NCI-H2227 (cell line): ENCODE measurements around the gene CYP4B1.
"Not testable (repeated sequence)": the region's sequence is repeated elsewhere in the genome, so short reads cannot be mapped to it uniquely, and the experiment has no call there.

ENCODE experiments used
- DNase-seq: peaks from one replicate; lab custom pipeline; 2025; ENCODE audit not compliant: unreplicated experiment; lab: John Stamatoyannopoulos, UW

CYP4B1 gene

GRCh38 chr1:46798810-46799209, at the start of gene CYP4B1:
TSS of gene CYP4B1 (plus strand) at chr1:46799046. CDS start at chr1:46799082, 36 bp downstream.
- no peak for DNase-seq

DNA sequence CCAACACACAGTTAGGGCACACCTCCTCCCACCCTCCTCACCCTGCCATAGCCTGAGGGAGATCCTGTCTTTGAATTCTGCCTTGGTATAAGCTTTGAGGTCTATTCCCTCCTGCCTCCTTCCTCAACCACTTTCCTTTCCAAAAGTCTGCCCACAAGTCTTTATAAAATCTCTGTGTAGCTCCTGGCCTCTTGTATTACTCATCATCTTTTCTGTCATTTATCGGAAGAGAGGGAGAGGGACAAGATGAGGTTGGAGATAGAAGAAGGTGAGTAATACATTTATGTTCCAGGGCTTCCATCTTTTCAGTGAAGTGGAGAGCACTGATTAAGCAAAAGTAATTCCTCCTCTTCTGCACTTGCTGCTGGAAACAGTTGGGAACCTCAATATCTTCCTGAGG, 49.4 kb upstream of the CYP4B1 start:
- DNase-seq, result no peak

- no peak for DNase-seq
These were observed 48.9 kb upstream of the CYP4B1 start for GRCh38 chr1:46749921-46750404.

DNA sequence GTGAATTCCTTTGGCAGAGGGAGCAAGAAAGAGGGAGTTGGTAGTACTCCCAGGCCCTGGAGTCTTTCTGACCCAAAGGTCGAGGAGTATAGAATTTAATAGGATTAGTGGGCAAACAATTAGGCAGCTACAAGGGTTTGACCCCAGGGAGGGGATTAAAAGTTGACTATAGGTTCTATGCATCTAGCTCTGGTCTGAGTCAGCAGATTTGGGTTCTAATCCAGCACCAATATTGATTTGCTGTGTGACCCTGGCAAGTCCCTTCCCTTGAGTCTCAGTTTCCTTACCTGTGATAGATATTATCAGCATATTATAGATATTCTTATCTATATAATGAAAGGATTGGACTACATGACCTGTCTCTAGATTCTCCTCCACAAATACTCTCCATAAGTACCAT, 44.9 kb upstream of the CYP4B1 start:
- DNase-seq, result no peak

- not testable (repeated sequence) for DNase-seq
These were observed 44.1 kb upstream of the CYP4B1 start for GRCh38 chr1:46754707-46755106.

DNA sequence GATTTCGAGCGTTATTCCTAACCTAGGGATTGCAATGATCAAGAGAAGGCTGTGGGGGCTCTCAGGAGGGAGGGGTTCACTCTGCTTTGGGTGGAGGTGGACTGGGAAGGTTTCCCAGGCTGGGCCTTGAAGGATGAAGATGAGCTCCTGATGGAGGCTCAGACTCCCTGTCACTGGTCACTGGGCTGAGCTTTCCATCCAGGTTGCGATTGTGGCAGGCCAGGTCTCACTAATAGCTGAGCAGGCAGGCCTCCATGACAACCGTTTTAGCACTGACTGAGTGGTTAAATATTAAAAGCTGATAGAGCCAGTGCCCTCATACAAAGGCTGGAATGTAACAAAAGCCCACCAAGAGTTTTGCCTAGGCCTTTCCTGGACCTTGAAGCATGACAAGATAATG, 43.7 kb upstream of the CYP4B1 start:
- no peak for DNase-seq

DNA sequence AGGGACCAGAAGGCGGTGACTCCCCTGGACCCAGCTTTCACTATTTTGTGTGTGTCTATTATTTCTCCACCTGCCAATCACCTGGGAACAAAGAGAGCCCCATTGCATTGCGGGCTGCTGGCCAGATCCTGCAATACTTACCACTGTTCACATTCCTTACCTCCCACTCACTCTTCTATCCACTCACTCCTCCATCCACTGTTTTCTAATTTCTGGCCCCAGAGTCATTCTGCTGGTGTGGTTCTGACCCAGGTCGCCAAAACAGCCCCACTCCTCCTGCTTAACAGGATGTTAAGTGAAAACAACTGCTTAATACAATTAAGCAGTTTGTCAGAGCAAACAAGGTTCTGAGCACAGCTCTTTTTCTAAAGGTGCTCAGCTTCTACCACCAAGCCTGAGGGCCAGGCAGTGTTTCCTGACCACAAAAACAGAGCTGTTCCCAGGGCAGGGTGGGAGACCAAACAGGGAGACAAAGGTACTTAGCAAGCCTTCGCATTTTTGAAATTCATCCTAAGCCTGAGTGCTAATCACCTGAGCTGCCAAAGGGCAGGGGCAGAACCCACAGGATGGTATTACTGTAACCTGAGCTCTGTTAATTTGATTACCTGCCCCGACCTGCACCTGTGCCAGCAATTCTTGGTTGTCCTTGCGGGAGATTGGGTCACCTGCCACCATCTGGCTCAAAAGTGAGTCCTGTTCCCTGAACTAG, 41.4 kb upstream of the CYP4B1 start:
- DNase-seq, result no peak

- no peak for DNase-seq
These were observed 40.8 kb upstream of the CYP4B1 start for GRCh38 chr1:46757956-46758528.

DNA sequence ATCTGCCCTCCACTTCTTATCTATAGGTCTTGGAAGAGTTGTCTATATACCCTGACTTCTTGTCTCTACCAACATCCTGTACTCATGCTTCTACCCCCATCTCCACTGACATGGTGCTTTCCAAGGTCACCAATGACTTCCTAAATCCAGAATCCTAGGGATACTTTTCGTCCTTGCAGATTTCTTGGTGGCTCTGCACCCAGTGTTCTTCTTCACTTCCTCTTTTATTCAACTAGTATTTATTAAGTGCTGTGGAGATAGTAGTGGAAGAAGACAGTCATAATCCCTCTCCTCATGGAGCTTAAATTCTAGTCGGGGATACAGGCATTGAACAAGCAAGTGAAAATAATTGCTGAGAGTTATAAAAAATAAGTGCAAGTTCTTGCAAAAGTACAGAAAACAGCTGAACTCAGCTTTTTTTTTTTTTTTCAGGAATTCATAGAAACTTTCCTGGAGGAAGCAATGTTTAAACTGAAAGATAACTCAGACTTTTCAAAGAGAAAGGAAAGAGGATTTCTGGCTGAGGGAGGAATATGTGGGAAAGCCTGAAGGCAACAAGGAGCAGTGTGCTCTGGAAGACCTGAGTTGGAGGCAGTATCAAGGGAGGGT, 38.2 kb upstream of the CYP4B1 start:
- no peak for DNase-seq

DNA sequence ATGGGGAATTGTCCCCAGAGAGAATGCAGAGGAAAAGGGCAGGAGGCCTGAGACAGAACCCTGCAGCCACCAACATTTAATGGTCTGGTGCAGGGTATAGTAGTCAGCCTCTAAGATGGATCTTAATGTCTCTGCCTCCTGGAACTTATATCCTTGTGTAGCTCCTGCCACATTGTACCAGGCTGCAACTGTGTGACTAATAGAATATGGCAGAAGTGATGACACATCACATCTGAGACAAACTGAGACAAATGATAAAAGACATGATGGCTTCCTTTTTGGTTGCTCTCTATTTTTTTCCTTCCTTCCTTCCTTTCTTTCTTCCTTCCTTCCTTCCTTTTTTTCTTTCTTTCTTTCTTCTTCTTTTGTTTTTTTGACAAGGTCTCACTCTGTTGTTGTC, 37.1 kb upstream of the CYP4B1 start:
- no peak for DNase-seq

DNA sequence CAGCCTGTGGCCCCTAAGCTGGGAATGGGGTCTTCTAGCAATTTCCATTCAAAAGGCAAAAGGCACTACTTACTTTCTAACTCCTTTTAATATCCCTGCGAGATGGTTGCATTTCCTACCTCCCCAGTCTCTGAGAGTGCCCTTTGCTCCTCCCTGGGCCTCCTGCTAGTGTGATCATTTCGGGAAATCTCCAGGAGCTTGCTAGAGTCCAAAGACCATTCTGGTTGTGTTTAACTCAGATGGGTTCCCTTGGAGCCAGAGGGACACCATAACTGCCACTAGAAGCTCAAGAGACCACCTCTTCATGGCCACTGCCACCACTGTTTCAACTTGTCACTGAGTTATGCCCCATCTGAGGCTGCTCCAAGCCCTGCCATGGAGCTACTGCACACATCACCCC, 34.4 kb upstream of the CYP4B1 start:
- no peak for DNase-seq

- DNase-seq, result no peak
These were observed 31.1 kb upstream of the CYP4B1 start for GRCh38 chr1:46767649-46768282.

GRCh38 chr1:46768445-46768844, 30.4 kb upstream of the CYP4B1 start:
- no peak for DNase-seq

DNA sequence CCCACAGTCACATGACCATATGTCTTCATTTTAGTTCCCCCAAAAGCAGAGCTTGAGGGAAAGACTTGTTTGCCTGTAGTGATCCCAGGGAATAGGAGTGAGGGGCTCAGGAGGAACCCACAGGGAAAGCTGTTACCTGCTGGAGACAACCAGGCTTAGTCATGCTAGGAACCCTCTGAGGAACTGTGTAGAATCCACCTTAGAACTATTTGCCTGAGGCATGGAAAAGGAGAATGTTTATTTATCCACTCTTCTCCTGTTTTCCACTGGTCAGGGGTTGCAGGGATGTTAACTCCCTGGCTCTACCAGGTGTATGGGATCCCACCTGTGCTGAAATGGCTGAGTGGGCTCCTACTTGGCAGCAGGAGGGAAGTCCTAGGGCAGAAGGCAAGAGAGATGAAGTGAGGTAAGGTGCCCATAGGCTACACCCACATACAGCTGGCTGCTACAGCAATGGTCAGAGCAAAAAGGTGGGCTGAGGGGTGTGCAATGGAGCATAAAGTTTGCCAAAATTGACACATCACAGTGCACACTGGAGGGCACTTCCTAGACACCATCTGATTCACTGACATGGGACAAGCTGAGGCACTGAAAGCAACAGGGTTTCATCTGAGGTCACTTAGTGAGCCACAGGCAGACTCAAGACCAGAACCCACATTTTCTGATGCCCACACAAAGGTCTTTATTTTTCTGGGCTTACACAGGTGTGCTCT, 29.7 kb upstream of the CYP4B1 start:
- DNase-seq, result no peak

- DNase-seq, result no peak
These were observed 28.3 kb upstream of the CYP4B1 start for GRCh38 chr1:46770541-46770940.

GRCh38 chr1:46772571-46772970, 26.3 kb upstream of the CYP4B1 start:
- DNase-seq, result no peak

- no peak for DNase-seq
These were observed 24.5 kb upstream of the CYP4B1 start for GRCh38 chr1:46774297-46774696.

- DNase-seq, result not testable (repeated sequence)
These were observed 20.4 kb upstream of the CYP4B1 start for GRCh38 chr1:46778456-46778855.

- DNase-seq, result no peak
These were observed 14.2 kb upstream of the CYP4B1 start for GRCh38 chr1:46784666-46785065.

- not testable (repeated sequence) for DNase-seq
These were observed 10.2 kb upstream of the CYP4B1 start for GRCh38 chr1:46788634-46789033.

DNA sequence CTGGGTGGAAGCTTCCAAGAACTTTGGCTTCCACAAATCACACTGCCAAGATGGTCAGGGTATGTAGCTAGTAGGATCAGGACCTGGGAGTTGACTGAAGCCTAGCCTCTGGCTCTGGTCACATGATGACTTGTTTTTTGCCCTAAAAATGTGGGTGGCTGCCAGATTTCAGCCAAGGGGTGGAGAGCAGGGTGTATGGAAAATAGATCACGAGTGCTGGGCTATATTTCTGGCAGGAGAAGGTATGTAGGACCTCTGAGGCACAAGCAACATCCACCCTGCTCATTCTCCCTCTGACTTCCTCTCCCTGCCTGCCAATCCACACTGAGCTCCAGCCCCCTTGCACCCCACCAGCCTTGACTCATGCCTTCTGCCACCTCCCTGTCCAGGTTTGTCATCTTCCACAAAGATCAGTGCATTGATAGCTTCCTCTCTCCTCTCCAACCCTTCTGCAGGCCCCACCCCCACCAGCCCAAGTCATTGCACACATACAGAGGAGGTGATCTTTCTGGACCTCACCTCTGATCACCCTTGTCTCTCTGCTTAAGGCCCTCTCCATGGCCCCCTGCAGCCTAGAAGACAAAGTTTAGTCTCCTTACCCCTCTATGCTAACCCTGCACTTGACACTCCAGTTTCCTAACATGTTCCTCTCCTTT, 8.3 kb upstream of the CYP4B1 start:
- no peak for DNase-seq
